ENCODE measurements around the gene ALG8.
"Not testable (repeated sequence)": the region's sequence is repeated elsewhere in the genome, so short reads cannot be mapped to it uniquely, and the experiment has no call there.

The ALG8 gene

DNA sequence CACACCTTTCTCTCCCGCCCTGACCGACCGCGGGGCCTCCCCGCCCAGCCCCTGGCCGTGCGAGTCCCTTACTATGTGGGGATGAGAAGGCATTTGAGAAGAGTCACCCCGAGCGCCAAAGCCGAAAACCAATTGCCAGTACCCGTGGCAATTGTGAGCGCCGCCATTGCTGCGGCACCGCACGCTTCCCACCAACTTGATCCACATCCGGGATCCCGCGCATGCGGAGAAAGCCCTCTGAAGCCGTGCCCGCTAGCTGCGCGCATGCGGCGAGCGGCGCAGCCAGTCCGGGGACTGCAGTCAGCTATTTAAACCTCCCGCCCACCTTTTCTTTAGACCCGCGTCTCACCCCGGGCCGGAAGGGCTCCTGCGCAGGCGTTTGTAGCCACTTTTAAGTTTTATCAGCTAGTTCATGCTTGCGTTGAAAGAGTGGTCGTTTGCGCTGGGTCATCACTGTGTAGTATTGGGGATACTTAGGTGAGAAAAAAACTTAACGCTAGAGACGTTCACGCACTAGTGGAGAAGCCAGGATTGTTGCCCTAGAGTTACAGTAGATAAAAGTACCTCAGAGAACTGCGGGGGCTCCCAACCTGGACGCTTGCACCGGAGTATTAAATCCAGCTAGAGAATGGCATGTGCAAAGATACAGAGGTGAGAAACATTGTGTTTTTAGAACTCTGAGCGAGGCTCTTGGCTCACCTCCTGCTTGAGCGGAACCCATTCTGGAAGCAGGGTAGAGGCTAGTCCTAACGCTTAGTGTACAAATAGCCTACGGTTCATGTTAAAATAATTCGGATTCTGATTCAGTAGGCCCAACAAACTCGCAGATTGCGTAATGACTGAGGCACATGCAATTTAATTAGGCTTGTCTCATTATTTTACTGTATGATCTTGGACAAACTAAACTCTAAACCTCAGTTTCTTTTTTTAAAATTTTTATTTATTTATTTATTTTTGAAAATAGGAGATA, at the start of gene ALG8:
Gene ALG8, minus strand, starts transcription at position 205 of the 970 bp plus-strand sequence. Its CDS starts 38 bp downstream, at position 167.
- DNase-seq = peak; percentile 87 to 96

DNA sequence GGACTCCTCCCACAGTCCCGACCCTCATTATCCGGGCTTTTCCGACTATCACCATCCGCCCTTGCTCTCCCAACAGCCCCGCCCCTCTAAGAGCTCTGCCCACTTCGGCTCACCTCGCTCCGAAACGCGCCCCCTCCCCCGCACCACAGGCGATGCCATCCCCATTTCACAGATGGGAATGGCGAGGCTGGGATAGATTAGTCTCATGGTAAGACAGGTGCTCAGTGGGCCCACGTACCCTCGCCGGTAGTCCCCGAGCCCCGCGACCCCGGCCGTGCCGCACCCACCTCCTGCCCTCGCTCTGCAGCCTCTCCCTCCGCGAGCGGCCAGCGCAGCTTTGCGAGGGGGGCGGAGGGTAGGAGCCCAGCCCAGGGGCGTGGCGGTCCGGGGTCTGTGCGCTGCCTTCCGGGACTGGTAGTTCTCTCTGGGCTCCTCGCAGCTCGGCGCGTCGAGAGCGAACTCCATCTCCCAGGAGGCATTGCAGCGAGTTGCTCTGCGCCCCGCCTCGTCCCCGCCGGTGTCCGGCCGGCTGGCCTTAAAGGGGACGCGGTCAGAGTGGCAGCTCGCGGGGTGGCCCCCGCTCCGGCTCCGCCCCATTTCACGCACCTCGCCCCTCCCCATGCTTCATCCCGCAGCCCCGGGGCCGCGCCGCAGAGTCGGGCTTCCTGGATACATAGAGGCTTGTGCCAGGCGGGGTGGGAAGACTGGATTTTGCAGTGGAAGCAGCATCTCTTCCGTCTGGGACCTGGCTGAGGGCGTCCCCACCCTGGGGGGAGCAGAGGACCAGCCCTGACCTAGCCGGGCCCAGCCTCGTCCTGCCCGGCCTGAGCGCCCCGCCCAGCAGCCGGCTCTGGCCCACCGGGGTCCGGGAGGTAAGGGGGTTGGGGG, 49.1 kb upstream of the ALG8 start, which contains the start of the genes KCTD21 and USP35:
Gene KCTD21, minus strand, starts transcription at position 341 of the 888 bp plus-strand sequence. CDS start 14,072 bp downstream, outside the sequence.
Gene USP35, plus strand, starts transcription at position 634 of the 888 bp plus-strand sequence. CDS start 7,327 bp downstream, outside the sequence.
- DNase-seq = peak; percentile 95 to 96

DNA sequence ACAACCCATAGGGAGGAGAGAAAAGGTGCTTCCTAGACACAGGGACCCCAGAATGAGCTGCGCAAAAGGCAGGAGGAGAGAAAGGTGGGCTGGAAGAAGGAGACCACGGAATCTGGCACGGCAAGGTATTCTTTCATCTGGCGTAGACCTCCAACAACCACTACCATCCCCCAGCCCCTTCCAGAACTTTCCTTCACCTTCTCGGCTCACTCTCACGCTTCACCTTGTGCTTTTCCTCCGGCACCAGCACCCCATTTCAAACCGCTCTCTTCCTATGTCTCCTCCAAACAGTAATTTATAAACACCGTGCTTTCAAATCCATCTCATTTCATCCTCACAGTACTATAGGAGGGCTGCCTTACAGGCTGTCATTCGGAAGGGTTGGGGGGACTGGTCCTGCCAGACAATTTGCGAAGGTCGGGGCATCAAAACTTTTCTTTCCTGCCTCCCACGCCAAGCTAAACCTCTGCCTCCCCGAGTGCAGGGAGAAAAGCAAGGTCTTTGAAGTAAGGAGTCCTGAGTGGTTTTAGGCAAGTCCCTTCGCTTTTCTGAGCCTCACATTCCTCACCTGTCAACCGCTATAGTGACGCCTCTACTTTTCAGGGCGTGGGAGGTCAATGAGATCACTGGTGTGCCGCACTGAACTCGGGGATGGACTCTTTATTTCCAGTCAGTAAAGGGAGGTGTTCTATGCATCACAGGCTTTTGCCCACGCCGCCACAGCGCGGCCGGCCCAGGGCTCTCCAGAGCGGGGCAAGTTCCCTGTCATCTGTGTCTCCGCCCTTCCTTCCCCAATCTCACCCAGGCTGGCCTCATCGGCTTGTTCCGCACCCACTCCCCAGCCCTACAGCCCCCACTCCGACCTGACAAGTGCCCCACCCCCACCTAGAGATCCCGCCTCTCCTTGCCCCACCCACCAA, 48.2 kb upstream of the ALG8 start:
- no peak for DNase-seq

DNA sequence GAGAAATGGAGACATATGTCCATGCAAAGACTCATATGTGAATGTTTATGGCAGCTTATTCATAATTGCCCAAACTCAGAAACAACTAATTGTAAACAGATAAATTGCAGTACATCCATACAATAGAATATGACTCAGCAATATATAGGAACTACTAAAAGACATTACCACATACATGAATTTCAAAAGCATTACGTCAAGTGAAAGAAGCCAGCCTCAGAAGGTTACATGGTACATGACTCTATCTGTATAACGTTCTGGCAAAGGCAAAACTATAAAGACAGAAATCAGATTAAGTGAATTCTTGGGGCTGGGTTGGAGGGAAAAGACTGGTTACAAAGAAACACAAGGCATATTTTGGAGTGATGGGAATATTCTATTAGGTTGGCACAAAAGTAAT, 41.8 kb upstream of the ALG8 start:
- DNase-seq = no peak

DNA sequence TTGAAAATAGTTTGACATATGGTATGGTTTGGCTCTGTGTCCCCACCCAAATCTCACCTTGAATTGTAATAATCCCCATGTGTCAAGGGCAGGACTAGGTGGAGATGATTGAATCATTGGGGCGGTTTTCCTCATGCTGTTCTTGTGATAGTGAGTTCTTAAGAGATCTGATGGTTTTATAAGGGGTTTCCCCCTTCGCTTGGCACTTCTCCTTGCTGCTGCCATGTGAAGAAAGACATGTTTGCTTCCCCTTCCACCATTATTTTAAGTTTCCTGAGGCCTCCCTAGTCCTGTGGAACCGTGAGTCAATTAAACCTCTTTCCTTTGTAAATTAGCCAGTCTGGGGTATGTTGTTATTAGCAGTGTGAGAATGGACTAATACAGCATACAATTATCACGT, 41.3 kb upstream of the ALG8 start:
- DNase-seq = no peak

DNA sequence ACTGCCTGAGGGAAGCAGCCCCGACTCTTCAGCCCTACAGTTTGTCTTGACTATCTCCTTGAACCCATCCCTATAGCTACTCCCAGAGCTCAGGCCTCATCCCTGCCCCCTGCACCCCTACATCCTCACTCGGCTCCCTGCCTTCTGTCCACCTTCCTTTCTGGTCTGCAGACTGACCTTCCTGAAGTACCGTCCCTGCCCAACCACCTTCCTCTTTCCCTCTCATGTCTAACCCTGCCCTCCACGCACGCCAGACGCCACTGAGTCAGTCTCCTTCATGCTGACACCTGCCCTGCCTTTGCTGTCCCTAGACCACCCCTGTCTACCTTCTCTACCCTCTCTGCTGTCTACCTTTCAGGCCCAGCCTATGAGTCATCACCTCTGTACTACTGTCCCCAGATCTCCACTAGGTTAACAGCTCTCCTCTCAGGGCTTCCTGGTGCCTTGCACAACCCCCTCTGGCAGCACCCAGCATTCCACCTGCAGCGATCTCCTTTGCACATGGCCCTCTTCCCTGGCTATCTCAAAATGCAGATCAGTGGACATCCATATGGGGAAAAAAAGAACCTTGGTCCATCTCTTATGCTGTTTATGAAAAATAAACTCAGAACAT, 40.1 kb upstream of the ALG8 start:
- DNase-seq = no peak

DNA sequence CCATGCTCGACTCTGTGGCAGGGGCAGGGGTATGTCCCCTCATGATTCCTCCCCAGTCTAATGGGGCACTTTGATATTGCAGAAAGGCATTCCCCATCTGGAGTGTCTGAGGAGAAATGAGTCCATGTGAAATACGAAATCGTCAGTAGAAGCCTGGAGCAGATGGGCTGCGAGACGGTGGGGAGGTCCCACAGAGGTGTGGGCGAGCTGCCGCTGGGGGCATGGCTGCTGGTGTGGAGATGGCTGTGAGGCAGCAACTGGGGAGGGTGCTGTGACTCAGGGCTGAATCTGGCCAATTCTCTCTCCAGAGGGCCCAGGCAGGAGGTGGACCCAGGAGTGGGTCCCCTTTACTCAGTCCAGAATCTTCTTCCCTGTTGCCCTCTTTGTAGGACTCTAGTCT, 37.8 kb upstream of the ALG8 start:
- no peak for DNase-seq

DNA sequence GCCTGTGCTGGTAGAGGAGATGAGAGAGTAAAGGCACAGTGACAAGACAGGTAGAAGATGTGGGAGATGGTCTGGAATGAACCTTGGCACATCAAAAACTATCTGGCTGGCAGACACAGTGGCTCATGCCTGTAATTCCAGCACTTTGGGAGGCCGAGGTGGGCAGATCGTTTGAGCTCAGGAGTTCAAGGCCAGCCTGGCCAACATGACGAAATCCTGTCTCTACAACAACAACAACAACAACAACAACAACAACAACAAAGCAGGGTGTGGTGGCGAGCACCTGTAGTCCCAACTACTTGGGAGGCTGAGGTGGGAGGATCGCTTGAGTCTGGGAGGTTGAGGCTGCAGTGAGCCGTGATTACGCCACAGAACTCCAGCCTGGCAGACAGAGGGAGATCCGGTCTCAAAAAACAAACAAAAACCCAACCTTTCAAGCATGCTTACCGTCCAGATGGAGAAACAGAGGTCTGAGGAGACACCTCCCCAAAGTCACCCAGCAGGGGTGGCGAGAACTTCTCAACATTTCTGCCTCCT, 37.2 kb upstream of the ALG8 start:
- no peak for DNase-seq

DNA sequence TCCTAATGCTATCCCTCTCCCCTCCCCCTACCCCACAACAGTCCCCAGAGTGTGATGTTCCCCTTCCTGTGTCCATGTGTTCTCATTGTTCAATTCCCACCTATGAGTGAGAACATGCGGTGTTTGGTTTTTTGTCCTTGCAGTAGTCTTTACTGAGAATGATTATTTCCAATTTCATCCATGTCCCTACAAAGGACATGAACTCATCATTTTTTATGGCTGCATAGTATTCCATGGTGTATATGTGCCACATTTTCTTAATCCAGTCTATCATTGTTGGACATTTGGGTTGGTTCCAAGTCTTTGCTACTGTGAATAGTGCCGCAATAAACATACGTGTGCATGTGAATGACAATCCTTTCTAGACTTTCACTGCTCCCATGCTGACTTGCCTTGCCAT, 36.4 kb upstream of the ALG8 start:
- not testable (repeated sequence) for DNase-seq

DNA sequence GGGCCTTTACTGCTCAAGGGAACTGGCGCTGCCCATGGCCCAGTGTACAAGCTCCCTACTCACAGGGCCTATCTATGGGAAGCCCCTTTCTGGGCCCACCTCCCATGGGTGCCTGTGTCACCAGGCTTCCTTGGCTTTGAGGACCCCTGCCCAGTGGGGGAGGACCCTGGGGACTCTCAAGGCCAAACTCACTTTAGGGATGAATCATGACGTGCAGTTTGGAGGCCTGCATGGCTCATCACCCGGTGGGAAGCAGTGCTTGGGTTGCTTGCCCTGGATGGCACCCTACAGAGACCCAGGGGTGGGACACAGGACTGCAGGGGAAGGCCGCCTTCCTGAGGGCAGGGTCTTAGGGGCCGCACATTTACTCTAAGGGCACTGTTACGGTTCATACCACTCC, 32.5 kb upstream of the ALG8 start:
- no peak for DNase-seq

DNA sequence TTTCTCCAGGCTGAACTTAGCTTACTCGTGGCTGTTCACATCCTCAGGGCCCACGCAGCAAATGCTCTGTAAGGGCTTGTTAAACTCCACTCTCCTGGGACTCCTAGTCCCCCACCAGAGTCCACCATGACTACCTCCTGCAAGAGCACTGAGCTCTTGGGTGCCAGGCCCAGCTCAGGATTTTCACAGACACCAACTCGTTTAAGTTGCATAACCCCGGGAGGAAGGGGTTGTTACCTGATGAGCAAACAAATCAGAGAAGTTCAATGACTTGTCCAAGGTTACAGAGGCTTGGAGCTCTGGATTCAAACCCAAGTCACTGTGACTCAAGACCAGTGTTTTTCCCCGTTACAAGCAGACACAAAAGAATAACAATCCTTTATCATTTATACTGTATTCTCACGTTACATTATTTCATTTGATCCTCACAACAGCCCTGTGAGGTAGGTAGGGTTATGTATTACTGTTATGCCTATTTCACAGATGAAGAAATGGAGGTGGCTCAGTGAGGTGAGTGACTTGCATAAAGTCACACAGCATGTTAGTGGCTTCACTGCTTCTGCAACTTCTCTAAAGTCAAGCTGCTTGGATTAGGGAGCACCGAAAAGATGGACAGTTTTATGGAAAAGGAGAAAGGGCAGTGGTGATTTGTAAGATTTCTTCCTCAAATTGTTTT, 31.6 kb upstream of the ALG8 start:
- no peak for DNase-seq

DNA sequence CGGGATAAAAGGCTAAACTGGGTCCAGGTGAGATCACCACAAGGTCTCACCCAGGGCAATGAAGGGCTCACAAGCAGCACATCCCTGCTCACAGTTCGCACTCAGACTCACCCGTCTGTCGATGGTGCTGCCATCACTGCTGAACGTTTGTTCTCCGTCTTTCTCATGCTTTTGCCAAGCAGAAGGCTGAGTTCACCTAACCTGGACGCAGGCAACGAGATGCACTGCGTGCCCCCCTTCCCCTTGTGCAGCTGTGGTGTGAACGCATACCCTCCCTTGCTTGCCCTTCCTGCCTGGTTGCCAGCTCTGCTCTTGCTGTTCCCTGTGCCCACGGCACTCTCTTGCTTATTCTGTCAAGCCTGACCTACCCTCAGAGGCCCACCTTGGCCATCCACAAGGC, 31.0 kb upstream of the ALG8 start:
- no peak for DNase-seq

DNA sequence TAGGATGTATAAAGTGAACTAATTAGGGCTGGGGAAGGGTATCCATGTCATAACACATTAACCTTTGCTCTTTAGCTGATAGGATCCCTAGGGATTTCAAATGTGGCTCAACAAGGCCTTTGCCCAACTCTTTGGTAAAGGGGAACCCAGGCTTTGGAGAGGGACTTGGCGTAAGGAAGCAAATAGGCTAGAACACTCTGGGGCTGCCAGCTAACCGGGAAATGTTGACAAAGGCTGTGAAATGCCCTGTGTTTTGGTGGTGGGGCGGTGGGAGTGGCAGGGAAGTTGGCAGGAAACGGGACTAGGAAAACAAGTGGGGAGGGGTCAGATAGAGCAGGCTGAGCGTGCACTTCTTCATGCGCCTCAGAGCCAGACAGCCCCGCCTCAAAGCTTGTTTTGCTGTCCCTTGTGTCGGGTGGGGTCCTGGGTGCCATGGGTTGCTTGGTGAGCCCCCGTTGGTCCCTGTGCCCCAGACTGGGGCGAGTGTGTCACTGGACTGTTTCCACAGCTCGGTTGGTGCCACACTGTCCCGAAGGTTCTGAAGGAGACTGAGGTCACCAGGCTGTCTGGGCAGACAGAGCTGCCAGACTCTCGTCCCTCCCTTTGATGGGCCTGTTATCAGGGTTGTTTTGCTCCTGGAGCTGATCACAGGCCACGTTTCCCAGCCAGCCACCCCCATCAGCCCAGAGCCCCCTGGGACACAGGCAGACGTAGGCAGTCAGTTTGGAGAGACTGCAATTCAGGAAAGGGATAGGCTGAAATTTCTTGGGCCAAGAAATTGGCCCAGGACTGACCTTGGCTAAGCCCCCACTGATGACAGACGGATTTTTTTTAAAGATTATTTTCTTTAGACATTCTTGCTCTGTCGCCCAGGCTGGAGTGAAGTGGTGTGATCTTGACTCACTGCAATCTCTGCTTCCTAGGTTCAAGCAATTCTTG, 29.4 kb upstream of the ALG8 start:
- DNase-seq = no peak

DNA sequence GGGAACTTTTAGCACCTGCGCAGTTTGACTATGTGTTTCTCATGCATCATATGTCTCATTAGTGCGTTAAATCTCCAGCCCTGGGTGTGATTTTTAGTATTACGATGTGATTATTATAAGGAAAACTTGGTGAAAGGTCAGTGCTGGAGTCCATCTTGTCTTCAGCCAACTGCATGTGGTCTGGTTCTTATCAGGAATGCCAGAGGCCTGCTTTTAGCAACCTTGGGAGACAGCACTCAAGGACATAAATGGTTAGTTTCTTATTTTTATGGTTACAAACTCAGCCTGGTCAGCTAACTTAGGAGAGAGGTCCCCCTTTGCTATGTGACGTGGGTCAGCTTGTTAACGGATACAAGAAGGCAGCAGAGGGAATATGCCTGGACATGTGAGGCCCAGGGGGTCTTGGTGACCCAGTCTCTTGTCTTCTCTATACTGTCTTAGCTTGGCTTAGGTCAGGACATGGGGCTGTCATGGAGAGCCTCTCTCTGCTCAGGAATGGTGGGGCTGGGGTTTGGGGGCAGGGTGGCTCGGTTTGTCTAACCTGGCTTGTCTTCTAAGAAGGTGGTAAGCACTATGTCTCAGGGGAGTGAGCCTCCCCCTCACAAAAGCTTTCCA, 27.5 kb upstream of the ALG8 start:
- DNase-seq = no peak

DNA sequence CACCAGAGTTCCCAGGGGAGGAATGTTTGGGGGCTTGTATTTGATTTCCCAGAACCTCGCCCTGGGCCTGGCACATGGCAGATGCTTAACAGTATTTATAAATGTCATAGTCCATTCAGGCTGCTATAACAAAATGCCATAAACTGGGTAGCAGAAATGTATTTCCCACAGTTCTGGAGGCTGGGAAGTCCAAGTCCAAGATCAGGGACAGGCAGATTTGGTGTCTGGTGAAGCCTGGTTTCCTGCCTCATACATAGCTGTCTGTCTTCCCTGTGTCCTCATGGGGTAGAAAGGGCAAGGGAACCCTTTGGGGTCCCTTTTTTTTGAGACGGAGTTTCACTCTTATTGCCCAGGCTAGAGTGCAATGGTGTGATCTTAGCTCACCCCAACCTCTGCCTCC, 25.0 kb upstream of the ALG8 start:
- DNase-seq = no peak

DNA sequence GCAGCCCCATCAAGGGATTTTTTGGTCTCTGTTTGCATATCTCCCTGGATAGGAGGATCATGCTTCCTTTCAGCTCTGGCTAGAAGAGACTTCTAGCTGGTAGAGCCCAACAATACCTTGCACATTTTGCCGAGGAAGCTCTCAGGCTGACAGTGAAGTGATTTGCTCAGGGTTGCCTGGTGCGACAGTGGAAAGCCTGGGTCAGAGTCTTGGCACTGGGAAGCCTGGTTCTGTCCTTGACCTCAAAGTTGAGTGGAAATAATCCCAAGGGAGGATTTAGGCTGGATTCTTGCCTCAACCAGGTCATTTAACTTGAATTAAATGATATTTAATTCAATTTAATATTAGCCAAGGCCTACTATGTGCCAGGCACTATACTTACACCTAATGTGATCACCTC, 24.4 kb upstream of the ALG8 start:
- no peak for DNase-seq

DNA sequence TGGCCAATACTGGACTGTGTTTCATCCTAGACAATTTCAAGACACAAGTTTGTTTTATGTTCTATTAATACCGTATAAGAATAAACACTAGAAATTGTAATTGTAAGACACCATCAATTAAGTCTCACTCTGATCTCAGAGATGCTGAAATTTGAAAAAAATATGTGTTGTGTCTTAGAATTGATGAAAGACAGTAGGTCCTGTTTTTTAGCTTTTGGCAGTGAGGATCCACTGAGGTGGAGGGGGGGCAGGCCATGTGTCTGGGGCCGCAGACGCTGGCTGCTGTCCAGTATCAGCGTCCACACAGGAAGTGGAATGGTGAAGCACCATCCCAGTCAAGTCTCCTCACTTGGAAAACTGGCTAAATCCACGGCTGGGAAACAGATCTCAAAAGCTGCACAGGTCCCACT, 22.5 kb upstream of the ALG8 start:
- DNase-seq = no peak

DNA sequence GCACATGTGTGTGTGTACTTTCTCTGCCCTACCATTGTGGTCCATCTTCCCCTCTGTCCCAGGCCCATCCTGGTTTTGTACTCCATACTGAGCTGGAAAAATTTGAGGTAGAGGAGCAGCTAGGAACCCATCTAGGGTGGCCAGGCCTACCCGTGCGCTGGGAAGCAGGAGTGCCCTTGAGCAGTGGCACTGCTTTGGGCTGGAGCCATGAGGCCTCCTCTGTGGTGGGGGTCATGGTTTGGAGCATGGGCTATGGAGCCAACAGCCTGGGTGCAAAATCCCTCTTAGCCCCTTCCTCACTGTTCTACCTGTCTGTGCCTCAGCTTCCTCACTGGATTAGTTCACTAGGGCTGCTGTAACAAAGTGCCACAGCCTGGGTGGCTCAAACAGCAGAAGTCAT, 21.9 kb upstream of the ALG8 start:
- DNase-seq = no peak

DNA sequence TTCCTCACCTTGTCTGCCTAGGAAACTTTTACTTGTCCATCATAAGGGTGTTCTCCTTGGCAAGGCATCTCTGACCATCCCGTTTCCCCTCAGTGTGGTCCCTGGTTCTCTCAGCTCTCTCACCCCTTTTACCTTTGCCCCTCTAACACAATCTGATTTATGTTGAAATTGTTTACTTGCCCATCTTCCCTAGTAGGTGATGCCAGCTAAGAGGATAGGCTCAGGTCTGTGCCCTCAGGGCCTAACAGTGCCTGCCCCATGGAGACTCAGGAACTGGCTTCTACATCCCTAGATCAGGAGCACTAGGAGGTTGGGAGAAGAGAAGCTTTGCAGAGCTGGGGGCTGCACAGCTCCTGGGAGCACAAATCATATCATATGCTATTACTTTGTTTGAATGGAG, 21.1 kb upstream of the ALG8 start:
- no peak for DNase-seq
